SK-N-SH (cell line): ENCODE results near the gene GAB2. TPM values are rescaled to one million over a fixed set of nuclear protein-coding genes. Genes with fewer than 3 reads are reported as not detected.

Experiments used
- CTCF ChIA-PET: fragments of 300-600, 350-600 bp; formaldehyde crosslinking; extraction: SDS; loops from one replicate; lab custom pipeline; 2021; lab: Yijun Ruan, JAX
- POLR2A ChIA-PET: fragments of 350-600 bp; sonication (Branson Sonifier 250); formaldehyde crosslinking; extraction: SDS; loops from one replicate; lab custom pipeline; 2020; ENCODE audit warnings: antibody characterized with exemption, inconsistent platforms; lab: Yijun Ruan, JAX
- DNase-seq: peaks from one replicate; pipeline ENCODE4 v3.0.0; 2012
- H2AFZ ChIP-seq: fragments of 200-600 bp; sonication (generic); 2 replicates; pipeline ENCODE4 v1.8.1; 2016; ENCODE audit warnings: antibody characterized with exemption, mild to moderate bottlenecking, low read depth
- H3F3A ChIP-seq: fragments of 200-600 bp; sonication (generic); replicated peaks from 2 replicates; pipeline ENCODE3; 2016; ENCODE audit warnings: antibody characterized with exemption, mild to moderate bottlenecking; ENCODE audit not compliant: insufficient read depth
- H3K27ac ChIP-seq, 2 experiments: fragments of 200-500 bp in 1 of 2; fragments of 200-600 bp in 1 of 2; sonication (Bioruptor generic) in 1 of 2; sonication (generic), shearing (Covaris generic) in 1 of 2; 2 replicates each; pipeline versions ENCODE4 v1.5.1 to v1.6.1; 2014 to 2016; ENCODE audit warnings: low read depth in 2 of 2, inconsistent platforms in 1 of 2, low read length in 1 of 2, mild to moderate bottlenecking in 1 of 2, mixed read lengths in 1 of 2
- H3K27me3 ChIP-seq: fragments of 200-600 bp; sonication (generic), shearing (Covaris generic); 2 replicates; pipeline ENCODE4 v1.6.1; 2016; ENCODE audit warnings: mixed run types; ENCODE audit not compliant: insufficient read depth
- H3K36me3 ChIP-seq, 2 experiments: fragments of 200-500 bp in 1 of 2; fragments of 200-600 bp in 1 of 2; sonication (Bioruptor generic) in 1 of 2; sonication (generic) in 1 of 2; replicated peaks in 1 of 2; 2 replicates each; pipeline versions ENCODE3 to v1.5.1; 2014 to 2016; ENCODE audit warnings: low read length in 1 of 2, mild to moderate bottlenecking in 1 of 2; ENCODE audit not compliant: insufficient read depth in 2 of 2, control insufficient read depth in 1 of 2
- H3K4me1 ChIP-seq, 2 experiments: fragments of 200-500 bp in 1 of 2; fragments of 200-600 bp in 1 of 2; sonication (Bioruptor generic) in 1 of 2; sonication (generic), shearing (Covaris generic) in 1 of 2; 2 replicates each; pipeline versions ENCODE4 v1.5.1 to v1.6.1; 2014 to 2016; ENCODE audit warnings: low read depth in 1 of 2, low read length in 1 of 2, mixed run types in 1 of 2; ENCODE audit not compliant: insufficient read depth in 2 of 2, control insufficient read depth in 1 of 2
- H3K4me2 ChIP-seq: fragments of 200-600 bp; sonication (generic), shearing (Covaris generic); 2 replicates; pipeline ENCODE4 v1.6.1; 2017; ENCODE audit warnings: mixed run types
- H3K4me3 ChIP-seq, 2 experiments: fragments of 200-500 bp in 1 of 2; fragments of 200-600 bp in 1 of 2; sonication (Bioruptor generic) in 1 of 2; sonication (generic), shearing (Covaris generic) in 1 of 2; 2 replicates each; pipeline versions ENCODE4 v1.5.1 to v1.8.1; 2014 to 2016; ENCODE audit warnings: low read depth in 2 of 2, inconsistent platforms in 1 of 2, low read length in 1 of 2, mild to moderate bottlenecking in 1 of 2, mixed read lengths in 1 of 2, moderate library complexity in 1 of 2
- H3K79me2 ChIP-seq: fragments of 200-600 bp; sonication (generic); 2 replicates; pipeline ENCODE4 v1.8.1; 2017; ENCODE audit warnings: mild to moderate bottlenecking; ENCODE audit not compliant: insufficient read depth
- H3K9ac ChIP-seq: fragments of 200-600 bp; sonication (generic); 2 replicates; pipeline ENCODE4 v1.6.1; 2017; ENCODE audit warnings: mixed run types
- H3K9me2 ChIP-seq: fragments of 200-600 bp; sonication (generic); 2 replicates; pipeline ENCODE4 v1.6.1; 2017; ENCODE audit warnings: mixed run types
- H3K9me3 ChIP-seq: fragments of 200-600 bp; sonication (generic); 2 replicates; pipeline ENCODE4 v1.6.1; 2017; ENCODE audit warnings: mixed run types, mild to moderate bottlenecking, moderate library complexity
- H4K20me1 ChIP-seq: fragments of 200-600 bp; sonication (generic); 2 replicates; pipeline ENCODE4 v1.6.1; 2017; ENCODE audit warnings: mild to moderate bottlenecking, mixed run types; ENCODE audit not compliant: insufficient read depth
- CTCF ChIP-seq: fragments of 200-600 bp; sonication (generic); IDR thresholded peaks from 2 replicates; pipeline ENCODE4 v1.6.1; 2017; ENCODE audit warnings: antibody characterized with exemption, mild to moderate bottlenecking, moderate library complexity
- ELF1 ChIP-seq: IDR thresholded peaks from 2 replicates; pipeline ENCODE4 v1.4.0; 2012
- EP300 ChIP-seq, 2 experiments: IDR thresholded peaks; 2 replicates each; pipeline versions ENCODE4 v1.4.0 to v1.6.1; 2012; ENCODE audit warnings: borderline replicate concordance in 1 of 2, low read depth in 1 of 2, low read length in 1 of 2
- EZH2phosphoT487 ChIP-seq: fragments of 200-600 bp; sonication (generic); IDR thresholded peaks from 2 replicates; pipeline ENCODE4 v1.6.1; 2017; ENCODE audit warnings: low read depth, mixed run types, mild to moderate bottlenecking, antibody characterized with exemption, moderate library complexity, borderline replicate concordance
- FOXM1 ChIP-seq: IDR thresholded peaks from 2 replicates; pipeline ENCODE4 v1.4.0; 2012; ENCODE audit warnings: low read depth, mild to moderate bottlenecking
- GATA2 ChIP-seq: sonication (generic); formaldehyde crosslinking; IDR thresholded peaks from 2 replicates; pipeline ENCODE4 v1.5.0; 2020; ENCODE audit warnings: mild to moderate bottlenecking, missing genetic modification reagents
- JUND ChIP-seq: IDR thresholded peaks from 2 replicates; pipeline ENCODE4 v1.4.0; 2012
- MXI1 ChIP-seq: IDR thresholded peaks from 2 replicates; pipeline ENCODE4 v1.6.1; 2012; ENCODE audit warnings: mild to moderate bottlenecking, low read depth, low read length, improper control_type of control experiment
- NFIC ChIP-seq: IDR thresholded peaks from 2 replicates; pipeline ENCODE4 v1.4.0; 2012; ENCODE audit warnings: borderline replicate concordance
- RAD21 ChIP-seq: IDR thresholded peaks from 2 replicates; pipeline ENCODE4 v1.6.1; 2012; ENCODE audit warnings: mild to moderate bottlenecking, low read length
- TCF12 ChIP-seq: IDR thresholded peaks from 2 replicates; pipeline ENCODE4 v1.4.0; 2012
- USF1 ChIP-seq: IDR thresholded peaks from 2 replicates; pipeline ENCODE4 v1.4.0; 2012; ENCODE audit warnings: low read depth, borderline replicate concordance
- WGBS: methylation state at CpG from one replicate; pipeline ENCODE4 v1.1.6; 2017; ENCODE audit warnings: low lambda C conversion rate; 5-methylcytosine and 5-hydroxymethylcytosine counted together
- polyA plus RNA-seq, 3 experiments: library from polyadenylated mRNA; depleted of rRNA; stranded (reverse); fragments of >200 nt; gene quantifications; 2 replicates each; pipeline ENCODE4 v1.2.3, GENCODE V29; 2012
- TF ChIP-seq, protein P1 (sequence below): IDR thresholded peaks from 2 replicates; pipeline ENCODE4 v1.4.0; 2012; ENCODE audit warnings: low read depth, borderline replicate concordance
- TF ChIP-seq, protein P2 (sequence below): IDR thresholded peaks from 2 replicates; pipeline ENCODE4 v1.4.0; 2012; ENCODE audit warnings: low read depth
- TF ChIP-seq, protein P3 (sequence below): IDR thresholded peaks from 2 replicates; pipeline ENCODE4; 2012

Gene GAB2
- polyA plus RNA-seq, 1 of the 3 experiments (the other 2 are of a cell fraction), result 5.6 TPM

DNA sequence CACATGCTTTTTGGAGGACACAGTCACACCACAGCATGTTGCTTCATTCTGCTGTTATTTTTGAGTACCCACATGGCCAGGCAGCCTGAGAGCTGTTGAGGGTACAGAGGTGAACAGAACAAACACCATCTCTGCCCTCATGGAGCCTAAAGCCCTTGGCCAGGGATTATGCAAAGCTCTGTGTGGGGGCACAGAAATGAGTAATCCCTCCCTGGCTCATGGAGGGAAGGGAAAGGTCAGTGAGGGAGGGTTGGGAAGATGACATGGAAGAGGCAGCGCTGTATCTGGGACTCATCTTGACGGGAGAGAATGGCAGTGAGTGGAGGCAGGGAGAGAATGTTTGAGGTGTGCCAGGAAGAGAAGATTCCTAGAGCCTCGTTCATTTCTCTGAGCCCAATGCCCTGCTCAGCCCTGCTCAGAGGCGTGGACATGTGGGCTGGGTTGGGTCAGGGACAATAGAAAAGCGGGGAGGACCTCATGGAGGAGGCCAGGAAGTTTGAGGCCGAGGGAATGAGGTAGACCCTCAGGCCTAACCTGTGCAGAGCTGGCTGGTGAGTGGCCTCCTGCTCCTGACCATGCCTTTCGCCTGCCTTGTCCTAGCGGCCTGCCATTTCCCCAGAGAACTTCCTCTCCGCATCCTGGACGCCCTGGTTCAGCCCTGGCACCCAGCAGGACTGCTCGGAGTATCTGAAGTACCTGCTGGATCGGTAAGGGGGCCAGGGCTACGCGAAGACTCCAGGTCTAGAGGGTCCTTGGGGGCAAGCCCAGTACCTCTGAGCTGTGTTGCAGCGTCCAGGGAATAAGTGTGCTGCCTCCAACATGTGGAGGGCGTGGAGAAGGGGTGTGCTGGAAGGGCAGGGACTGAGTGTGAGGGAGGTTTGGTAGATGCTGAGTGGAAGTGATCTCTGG lies 209.1 kb downstream of the GAB2 start:
- peaks cover 6% of the 10 kb centered on the region; the same call in 1 of the 2 replicates for H4K20me1 ChIP-seq
- peak overlapping the region in 1 of 2 experiments; percentile 92; a peak in 2 of 4 replicates for H3K27ac ChIP-seq
- POLR2A ChIA-PET, result interaction anchor here (1.0 kb wide), 1 partner anchor 8 kb away, joined by 3 read pairs; no protein-coding TSS in a partner anchor
- peaks cover 0 to 29% of the 10 kb centered on the region in 2 experiments; a peak in 1 of 4 replicates for H3K4me1 ChIP-seq
- TF ChIP-seq MXI1 (no peak), ELF1 (no peak), FOXM1 (no peak), EP300 (IDR thresholded peaks at IDR 0.05; ENCODE audit: borderline replicate concordance in 1 of 2, low read depth in 1 of 2, low read length in 1 of 2) (no peak), NFIC (no peak), CTCF (no peak)
- TF ChIP-seq, protein P1, sequence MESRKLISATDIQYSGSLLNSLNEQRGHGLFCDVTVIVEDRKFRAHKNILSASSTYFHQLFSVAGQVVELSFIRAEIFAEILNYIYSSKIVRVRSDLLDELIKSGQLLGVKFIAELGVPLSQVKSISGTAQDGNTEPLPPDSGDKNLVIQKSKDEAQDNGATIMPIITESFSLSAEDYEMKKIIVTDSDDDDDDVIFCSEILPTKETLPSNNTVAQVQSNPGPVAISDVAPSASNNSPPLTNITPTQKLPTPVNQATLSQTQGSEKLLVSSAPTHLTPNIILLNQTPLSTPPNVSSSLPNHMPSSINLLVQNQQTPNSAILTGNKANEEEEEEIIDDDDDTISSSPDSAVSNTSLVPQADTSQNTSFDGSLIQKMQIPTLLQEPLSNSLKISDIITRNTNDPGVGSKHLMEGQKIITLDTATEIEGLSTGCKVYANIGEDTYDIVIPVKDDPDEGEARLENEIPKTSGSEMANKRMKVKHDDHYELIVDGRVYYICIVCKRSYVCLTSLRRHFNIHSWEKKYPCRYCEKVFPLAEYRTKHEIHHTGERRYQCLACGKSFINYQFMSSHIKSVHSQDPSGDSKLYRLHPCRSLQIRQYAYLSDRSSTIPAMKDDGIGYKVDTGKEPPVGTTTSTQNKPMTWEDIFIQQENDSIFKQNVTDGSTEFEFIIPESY, result no peak
- TF ChIP-seq, protein P2, sequence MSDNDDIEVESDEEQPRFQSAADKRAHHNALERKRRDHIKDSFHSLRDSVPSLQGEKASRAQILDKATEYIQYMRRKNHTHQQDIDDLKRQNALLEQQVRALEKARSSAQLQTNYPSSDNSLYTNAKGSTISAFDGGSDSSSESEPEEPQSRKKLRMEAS, result no peak
- no peaks in the 10 kb centered on the region for H3K9me3 ChIP-seq
- H3K27me3 ChIP-seq, result no peaks in the 10 kb centered on the region
- no peak overlapping the region for H3K4me2 ChIP-seq
- peaks cover 23% of the 10 kb centered on the region for H3K79me2 ChIP-seq
- H3K36me3 ChIP-seq, result peaks cover 17 to 18% of the 10 kb centered on the region in 2 experiments
- 82% methylated on average over 8 of the region's 16 CpGs for WGBS
- H3K9ac ChIP-seq, result no peak overlapping the region
- no peak overlapping the region for H2AFZ ChIP-seq
- H3K4me3 ChIP-seq, result no peak overlapping the region
- no peaks in the 10 kb centered on the region for H3F3A ChIP-seq
- H3K9me2 ChIP-seq, result no peaks in the 10 kb centered on the region
- CTCF ChIA-PET, result interaction anchor here (0.7 to 1.6 kb wide), 5 partner anchors 9 to 356 kb away, joined by 3 to 6 read pairs (median 3); no protein-coding TSS in a partner anchor
- DNase-seq, result no peak

- H3K27ac ChIP-seq, result peak overlapping the region in 1 of 2 experiments; percentile 92; a peak in 2 of 4 replicates
- WGBS, result 70% methylated on average over 11 of the region's 11 CpGs
- DNase-seq, result peak; percentile 91
- peaks cover 16% of the 10 kb centered on the region for H3K79me2 ChIP-seq
- no peak overlapping the region for H3K4me3 ChIP-seq
- no peaks in the 10 kb centered on the region for H3K9me2 ChIP-seq
- ChIA-PET POLR2A (interaction anchor here (0.7 to 1.0 kb wide), 2 partner anchors 9 to 19 kb away, joined by 3 read pairs; partner anchors contain the start of genes KCTD21 and USP35), CTCF (interaction anchor here (0.7 to 1.8 kb wide), 8 partner anchors 8 to 1306 kb away, joined by 3 to 8 read pairs (median 4); no protein-coding TSS in a partner anchor)
- no peaks in the 10 kb centered on the region for H3K9me3 ChIP-seq
- no peak overlapping the region for H3K9ac ChIP-seq
- H3K4me1 ChIP-seq, result peaks cover 0 to 29% of the 10 kb centered on the region in 2 experiments; a peak in 1 of 4 replicates
- H2AFZ ChIP-seq, result no peak overlapping the region
- no peak overlapping the region for H3K4me2 ChIP-seq
- peaks cover 15 to 18% of the 10 kb centered on the region in 2 experiments for H3K36me3 ChIP-seq
- no peaks in the 10 kb centered on the region for H3K27me3 ChIP-seq
- no peaks in the 10 kb centered on the region for H3F3A ChIP-seq
- peaks cover 3% of the 10 kb centered on the region; the same call in 1 of the 2 replicates for H4K20me1 ChIP-seq
- TF ChIP-seq RAD21, result 0 out of 2 replicates have a peak, but pooled peaks have one; percentile 19
- peak; percentile 17; the same call in 1 of the 2 replicates for TF ChIP-seq TCF12
- TF ChIP-seq MXI1, result peak; percentile 71; the same call in 1 of the 2 replicates
- TF ChIP-seq, protein P3, sequence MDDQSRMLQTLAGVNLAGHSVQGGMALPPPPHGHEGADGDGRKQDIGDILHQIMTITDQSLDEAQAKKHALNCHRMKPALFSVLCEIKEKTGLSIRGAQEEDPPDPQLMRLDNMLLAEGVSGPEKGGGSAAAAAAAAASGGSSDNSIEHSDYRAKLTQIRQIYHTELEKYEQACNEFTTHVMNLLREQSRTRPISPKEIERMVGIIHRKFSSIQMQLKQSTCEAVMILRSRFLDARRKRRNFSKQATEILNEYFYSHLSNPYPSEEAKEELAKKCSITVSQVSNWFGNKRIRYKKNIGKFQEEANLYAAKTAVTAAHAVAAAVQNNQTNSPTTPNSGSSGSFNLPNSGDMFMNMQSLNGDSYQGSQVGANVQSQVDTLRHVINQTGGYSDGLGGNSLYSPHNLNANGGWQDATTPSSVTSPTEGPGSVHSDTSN, result no peak
- TF ChIP-seq EZH2phosphoT487, result no peak
- no peak for TF ChIP-seq JUND
- no peak for TF ChIP-seq CTCF
- TF ChIP-seq USF1, result no peak
- TF ChIP-seq GATA2 (CRISPR knock-in tag), result peak; percentile 47
Observed at GRCh38 chr11:78207532-78208256, 209.9 kb downstream of the GAB2 start.
